ENCODE results near the gene HDGFL1.

- TF ChIP-seq EZH2 (optimal IDR thresholded peaks at IDR 0.05; ENCODE audit: low read depth, low read length) (no peak), CTCF (IDR thresholded peaks at IDR 0.05; ENCODE audit: low read length) (no peak), EZH2phosphoT487 (IDR thresholded peaks at IDR 0.05; ENCODE audit: low read length) (no peak)
Observed at GRCh38 chr6:22546236-22546635, 23.1 kb upstream of the HDGFL1 start.

Measured in MM.1S (cell line).